ENCODE data around the gene STOX2. TPM values are rescaled to one million over a fixed set of nuclear protein-coding genes. Genes with fewer than 3 reads are reported as not detected.

STOX2 gene
- total and polyA plus RNA-seq, 2 donors (not counting 3 experiments of a cell fraction or from before 2014, with no cell fraction given), result 0.03 to 0.24 TPM

- H3K4me3 ChIP-seq (replicated peaks in 1 of 3; ENCODE audit: insufficient read depth in 1 of 3, low read depth in 1 of 3, low read length in 3 of 3), result no peak overlapping the region
- CTCF ChIA-PET, result no interaction called here
- H3K4me1 ChIP-seq (ENCODE audit: control insufficient read depth, extremely low read depth, insufficient read depth, low read length), result no peaks in the 10 kb centered on the region
- H2AFZ ChIP-seq (ENCODE audit: low read depth, low read length), result no peak overlapping the region
- H3K9me1 ChIP-seq (replicated peaks; ENCODE audit: control insufficient read depth, extremely low read depth, insufficient read depth, low read length), result no peaks in the 10 kb centered on the region
- no peak overlapping the region for H3K27ac ChIP-seq (ENCODE audit: insufficient read depth, low read depth, low read length)
- intact Hi-C loops (cut with micrococcal nuclease) (no loop called here), dilution Hi-C loops (cut with MboI; ENCODE audit: extremely low pct_ligation_motif_present, low sequenced_read_pairs) (no loop called here)
- POLR2A ChIA-PET, result no interaction called here
- no peaks in the 10 kb centered on the region for H3K9me3 ChIP-seq (replicated peaks; ENCODE audit: control insufficient read depth, insufficient read depth, low read length)
- no peaks in the 10 kb centered on the region for H3K79me2 ChIP-seq (ENCODE audit: control insufficient read depth, insufficient read depth, low read length)
- no peaks in the 10 kb centered on the region for H3K36me3 ChIP-seq (ENCODE audit: control insufficient read depth in 2 of 2, extremely low read depth in 1 of 2, insufficient read depth in 2 of 2, low read length in 2 of 2)
- TF ChIP-seq GATA2 (IDR thresholded peaks at IDR 0.05; ENCODE audit: insufficient read depth, insufficient read length, low read depth, low read length), result no peak
- no peak for TF ChIP-seq MAX (IDR thresholded peaks at IDR 0.05; ENCODE audit: insufficient read depth, insufficient read length)
- TF ChIP-seq POLR2A (IDR thresholded peaks at IDR 0.05; ENCODE audit: low read depth, low read length), result no peak
- TF ChIP-seq FOS (IDR thresholded peaks at IDR 0.05; ENCODE audit: borderline replicate concordance, insufficient read depth, low read length), result no peak
- no peak for TF ChIP-seq EZH2 (IDR thresholded peaks at IDR 0.05; ENCODE audit: borderline replicate concordance, low read depth, low read length, severe bottlenecking)
- no peak for TF ChIP-seq POLR2AphosphoS5 (IDR thresholded peaks at IDR 0.05; ENCODE audit: insufficient read depth, low read depth, low read length)
- TF ChIP-seq MYC (IDR thresholded peaks at IDR 0.05; ENCODE audit: low read depth, low read length), result no peak
- TF ChIP-seq JUN (IDR thresholded peaks at IDR 0.05; ENCODE audit: borderline replicate concordance, insufficient read depth, insufficient read length, low read depth), result no peak
- TF ChIP-seq CTCF (IDR thresholded peaks at IDR 0.05; ENCODE audit: extremely low read depth in 1 of 2, insufficient read depth in 1 of 2, low read depth in 1 of 2, low read length in 2 of 2), result no peak
- DNase-seq (ENCODE audit: low read depth, low spot score) (no peak), FAIRE-seq (no peak)
- no TSS peak for BruUV-seq (replicated peaks)
- H3K4me2 ChIP-seq (ENCODE audit: insufficient read depth, low read length), result no peak overlapping the region
- no peaks in the 10 kb centered on the region for H3K27me3 ChIP-seq (ENCODE audit: control insufficient read depth in 2 of 2, insufficient read depth in 2 of 2, low read length in 2 of 2)
- no peak overlapping the region for H3K9ac ChIP-seq (replicated peaks; ENCODE audit: extremely low read depth, insufficient read depth, low read length)
- H4K20me1 ChIP-seq (replicated peaks; ENCODE audit: control insufficient read depth, extremely low read depth, insufficient read depth, low read length), result no peaks in the 10 kb centered on the region
Measured at GRCh38 chr4:184058026-184058425, 152.9 kb downstream of the STOX2 start.
